Endothelial cell of umbilical vein (primary cell): ENCODE data around the gene CCNT1. TPM values are rescaled to one million over a fixed set of nuclear protein-coding genes. Genes with fewer than 3 reads are reported as not detected.

Experiments used
- BruUV-seq: library from RNA; stranded (reverse); fragments of 400-500 nt; replicated peaks from 2 replicates; lab custom pipeline; 2021; lab: Mats Ljungman, UMichigan
- CTCF ChIA-PET: fragments of 300-600, 350-600 bp; sonication (Branson Sonifier 250); formaldehyde crosslinking; loops from one replicate; lab custom pipeline; 2021; ENCODE audit warnings: antibody characterized with exemption, inconsistent platforms; lab: Charles Lee
- POLR2A ChIA-PET: fragments of 300-600, 350-600 bp; sonication (Branson Sonifier 250); formaldehyde crosslinking; loops from one replicate; lab custom pipeline; 2021; ENCODE audit warnings: antibody characterized with exemption, inconsistent platforms; lab: Charles Lee
- DNase-seq: peaks from one replicate; pipeline ENCODE4 v3.0.0-alpha.2; 2011; ENCODE audit warnings: low read depth, low spot score
- FAIRE-seq: peaks from 2 replicates; lab custom pipeline; 2011; peaks lifted over from hg19 to GRCh38; lab: Jason Lieb, UNC
- H2AFZ ChIP-seq: 2 replicates; pipeline ENCODE4 v1.6.0; 2012; ENCODE audit warnings: low read depth, low read length, control low read depth, inconsistent platforms
- H3K27ac ChIP-seq: 2 replicates; pipeline ENCODE4 v1.5.1; 2011; ENCODE audit warnings: low read depth, mild to moderate bottlenecking, control low read depth, low read length, moderate library complexity; ENCODE audit not compliant: insufficient read depth
- H3K27me3 ChIP-seq, 2 experiments: 2 replicates each; pipeline versions ENCODE4 v1.6.0 to v1.6.1; 2011; ENCODE audit warnings: low read length in 2 of 2, mixed read lengths in 1 of 2; ENCODE audit not compliant: control insufficient read depth in 2 of 2, insufficient read depth in 2 of 2
- H3K36me3 ChIP-seq, 2 experiments: 2 replicates in 1 of 2; 3 replicates in 1 of 2; pipeline ENCODE4 v1.5.1; 2011; ENCODE audit warnings: low read length in 2 of 2, mild to moderate bottlenecking in 1 of 2, moderate library complexity in 1 of 2; ENCODE audit not compliant: control insufficient read depth in 2 of 2, insufficient read depth in 2 of 2; ENCODE audit errors: extremely low read depth in 1 of 2
- H3K4me1 ChIP-seq: 3 replicates; pipeline ENCODE4 v1.5.1; 2011; ENCODE audit warnings: mild to moderate bottlenecking, low read length; ENCODE audit not compliant: control insufficient read depth, insufficient read depth; ENCODE audit errors: extremely low read depth
- H3K4me2 ChIP-seq: 2 replicates; pipeline ENCODE4 v1.6.1; 2011; ENCODE audit warnings: low read length, control low read depth, mixed read lengths; ENCODE audit not compliant: insufficient read depth
- H3K4me3 ChIP-seq, 3 experiments: fragments of 200-600 bp in 1 of 3; sonication (generic), shearing (Covaris generic) in 1 of 3; replicated peaks in 1 of 3; 2 replicates each; pipeline ENCODE4 v1.5.1; 2011 to 2016; ENCODE audit warnings: control low read depth in 3 of 3, low read length in 3 of 3, mild to moderate bottlenecking in 2 of 3, inconsistent platforms in 1 of 3, low read depth in 1 of 3, moderate library complexity in 1 of 3; ENCODE audit not compliant: insufficient read depth in 1 of 3
- H3K79me2 ChIP-seq: 2 replicates; pipeline ENCODE4 v1.6.0; 2012; ENCODE audit warnings: low read length, inconsistent platforms; ENCODE audit not compliant: control insufficient read depth, insufficient read depth
- H3K9ac ChIP-seq: replicated peaks from 2 replicates; pipeline ENCODE3; 2011; ENCODE audit warnings: low read length, control low read depth; ENCODE audit not compliant: insufficient read depth; ENCODE audit errors: extremely low read depth
- H3K9me1 ChIP-seq: replicated peaks from 3 replicates; pipeline ENCODE4 v1.6.0; 2011; ENCODE audit warnings: mild to moderate bottlenecking, low read length; ENCODE audit not compliant: control insufficient read depth, insufficient read depth; ENCODE audit errors: extremely low read depth
- H3K9me3 ChIP-seq: replicated peaks from 2 replicates; pipeline ENCODE4 v1.5.1; 2012; ENCODE audit warnings: low read length, inconsistent platforms; ENCODE audit not compliant: control insufficient read depth, insufficient read depth
- H4K20me1 ChIP-seq: replicated peaks from 2 replicates; pipeline ENCODE3; 2011; ENCODE audit warnings: mild to moderate bottlenecking, low read length; ENCODE audit not compliant: control insufficient read depth, insufficient read depth; ENCODE audit errors: extremely low read depth
- CTCF ChIP-seq, 2 donors: IDR thresholded peaks; 1 replicate in 1 of 2; 2 replicates in 1 of 2; pipeline ENCODE4 v1.5.1; 2011; ENCODE audit warnings: low read length in 2 of 2, mild to moderate bottlenecking in 2 of 2, moderate library complexity in 2 of 2, control low read depth in 1 of 2, inconsistent platforms in 1 of 2, low read depth in 1 of 2; ENCODE audit not compliant: insufficient read depth in 1 of 2; ENCODE audit errors: extremely low read depth in 1 of 2
- EZH2 ChIP-seq: IDR thresholded peaks from 2 replicates; pipeline ENCODE4 v1.6.1; 2012; ENCODE audit warnings: borderline replicate concordance, low read depth, mild to moderate bottlenecking, moderate library complexity, low read length, inconsistent platforms; ENCODE audit not compliant: severe bottlenecking
- FOS ChIP-seq: IDR thresholded peaks from 2 replicates; pipeline ENCODE4 v1.6.1; 2011; ENCODE audit warnings: mild to moderate bottlenecking, low read length, moderate library complexity, borderline replicate concordance; ENCODE audit not compliant: insufficient read depth
- GATA2 ChIP-seq: IDR thresholded peaks from 2 replicates; pipeline ENCODE4 v1.7.0; 2011; ENCODE audit warnings: low read depth, mild to moderate bottlenecking, moderate library complexity, mixed read lengths, low read length; ENCODE audit not compliant: insufficient read length, insufficient read depth
- JUN ChIP-seq: IDR thresholded peaks from 2 replicates; pipeline ENCODE4 v1.6.1; 2011; ENCODE audit warnings: borderline replicate concordance, low read depth; ENCODE audit not compliant: insufficient read length, insufficient read depth
- MAX ChIP-seq: IDR thresholded peaks from 2 replicates; pipeline ENCODE4 v1.6.1; 2011; ENCODE audit not compliant: insufficient read depth, insufficient read length
- MYC ChIP-seq: IDR thresholded peaks from one replicate; pipeline ENCODE4 v1.6.1; 2011; ENCODE audit warnings: mild to moderate bottlenecking, low read depth, low read length
- POLR2A ChIP-seq: IDR thresholded peaks from 2 replicates; pipeline ENCODE4 v1.6.1; 2012; ENCODE audit warnings: low read depth, mild to moderate bottlenecking, control low read depth, low read length
- POLR2AphosphoS5 ChIP-seq: IDR thresholded peaks from 2 replicates; pipeline ENCODE4 v1.6.1; 2012; ENCODE audit warnings: low read depth, mild to moderate bottlenecking, control low read depth, low read length, moderate library complexity; ENCODE audit not compliant: insufficient read depth
- dilution Hi-C: fragments of 300-500 bp; cut with MboI; formaldehyde crosslinking; loops from one replicate; pipeline ENCODE4 v1.15.0; 2019; ENCODE audit warnings: low sequenced_read_pairs; ENCODE audit not compliant: extremely low pct_ligation_motif_present
- intact Hi-C: fragments of 100-400 bp; cut with micrococcal nuclease; formaldehyde crosslinking; loops from one replicate; pipeline ENCODE4 v1.10.0; 2022
- polyA plus RNA-seq, 4 experiments: library from polyadenylated mRNA; depleted of rRNA in 3 of 4; stranded (reverse) in 3 of 4; unstranded in 1 of 4; fragments of >200 nt; gene quantifications; 2 replicates each; pipeline versions ENCODE4 v1.2.1 to v1.2.3, GENCODE V29; 2011 to 2012; ENCODE audit warnings: missing spikeins in 1 of 4
- total RNA-seq: library from RNA; stranded (reverse); gene quantifications from 2 replicates; pipeline ENCODE4 v1.2.3, GENCODE V29; 2021

Gene CCNT1
- total and polyA plus RNA-seq, 2 donors (not counting 3 experiments of a cell fraction or from before 2014, with no cell fraction given) = 10.6 to 33.0 TPM

GRCh38 chr12:48640854-48641253 is 75.7 kb downstream of the CCNT1 start:
- BruUV-seq = no TSS peak
- Histone ChIP-seq H2AFZ (no peak overlapping the region), H3K27ac (no peak overlapping the region), H3K27me3 (no peaks in the 10 kb centered on the region), H3K4me3 (no peak overlapping the region), H3K4me2 (no peak overlapping the region), H3K9ac (no peak overlapping the region), H3K79me2 (no peaks in the 10 kb centered on the region), H3K9me1 (no peaks in the 10 kb centered on the region), H3K36me3 (no peaks in the 10 kb centered on the region), H4K20me1 (no peaks in the 10 kb centered on the region), H3K4me1 (no peaks in the 10 kb centered on the region), H3K9me3 (no peaks in the 10 kb centered on the region)
- DNase-seq (no peak), FAIRE-seq (no peak)
- intact Hi-C loops (no loop called here), dilution Hi-C loops (no loop called here)
- TF ChIP-seq MYC (no peak), POLR2AphosphoS5 (no peak), CTCF (IDR thresholded peaks at IDR 0.05; ENCODE audit: extremely low read depth in 1 of 2, insufficient read depth in 1 of 2, low read depth in 1 of 2, low read length in 2 of 2) (no peak)
- POLR2A ChIA-PET = no interaction called here
- CTCF ChIA-PET = no interaction called here

GRCh38 chr12:48640428-48640827 is 76.1 kb downstream of the CCNT1 start:
- dilution Hi-C loops = no loop called here
- no TSS peak for BruUV-seq
- CTCF ChIA-PET = no interaction called here

More at GRCh38 chr12:48640428-48640827, 76.1 kb downstream of the CCNT1 start:
- Histone ChIP-seq H3K4me1 (no peaks in the 10 kb centered on the region), H3K36me3 (no peaks in the 10 kb centered on the region), H2AFZ (no peak overlapping the region), H4K20me1 (no peaks in the 10 kb centered on the region), H3K79me2 (no peaks in the 10 kb centered on the region), H3K9me1 (no peaks in the 10 kb centered on the region), H3K9ac (no peak overlapping the region), H3K27me3 (no peaks in the 10 kb centered on the region), H3K4me3 (no peak overlapping the region), H3K9me3 (no peaks in the 10 kb centered on the region), H3K4me2 (no peak overlapping the region), H3K27ac (no peak overlapping the region)
- TF ChIP-seq POLR2A (no peak), GATA2 (no peak), CTCF (IDR thresholded peaks at IDR 0.05; ENCODE audit: extremely low read depth in 1 of 2, insufficient read depth in 1 of 2, low read depth in 1 of 2, low read length in 2 of 2) (no peak), JUN (no peak), EZH2 (no peak), POLR2AphosphoS5 (no peak), FOS (no peak), MYC (no peak), MAX (no peak)
- peak; percentile 18 for FAIRE-seq
- POLR2A ChIA-PET = no interaction called here
- DNase-seq = no peak
- intact Hi-C loops = no loop called here
